A549 (cell line): ENCODE data around the gene SLC1A4.

ENCODE experiments used
- CHD4 ChIP-seq: fragments of 200-600 bp; sonication (generic); IDR thresholded peaks from 2 replicates; pipeline ENCODE4 v1.6.1; 2016; ENCODE audit warnings: antibody characterized with exemption, mild to moderate bottlenecking, borderline replicate concordance
- CTCF ChIP-seq: fragments of >200 bp; sonication (Bioruptor Twin); formaldehyde crosslinking; IDR thresholded peaks from 3 replicates; pipeline ENCODE4 v1.5.1; 2016
- POLR2A ChIP-seq: IDR thresholded peaks from 2 replicates; pipeline ENCODE4 v1.6.1; 2012; ENCODE audit warnings: mild to moderate bottlenecking, low read length

GRCh38 chr2:65070172-65070830 lies 81.1 kb downstream of the SLC1A4 start:
- TF ChIP-seq CHD4 (no peak), CTCF (no peak), POLR2A (no peak)
